Astrocyte (in vitro differentiated cells and primary cell): ENCODE measurements around the gene MCUR1. TPM values are rescaled to one million over a fixed set of nuclear protein-coding genes. Genes with fewer than 3 reads are reported as not detected.

Experiments
- DNase-seq: peaks from one replicate; pipeline ENCODE4 v3.0.0-alpha.2; 2010; ENCODE audit warnings: low read depth
- FAIRE-seq: peaks from 2 replicates; lab custom pipeline; 2011; peaks lifted over from hg19 to GRCh38; lab: Jason Lieb, UNC
- H2AFZ ChIP-seq: 2 replicates; pipeline ENCODE4 v1.6.0; 2012; ENCODE audit warnings: low read depth, low read length, inconsistent platforms
- H3K27ac ChIP-seq: 2 replicates; pipeline ENCODE4 v1.5.1; 2011; ENCODE audit warnings: low read depth, low read length, inconsistent platforms
- H3K27me3 ChIP-seq: 2 replicates; pipeline ENCODE4 v1.6.0; 2011; ENCODE audit warnings: low read length, inconsistent platforms; ENCODE audit not compliant: insufficient read depth
- H3K36me3 ChIP-seq: 2 replicates; pipeline ENCODE4 v1.5.1; 2011; ENCODE audit warnings: low read length, inconsistent platforms; ENCODE audit not compliant: insufficient read depth
- H3K4me1 ChIP-seq: 2 replicates; pipeline ENCODE4 v1.5.1; 2011; ENCODE audit warnings: low read length, inconsistent platforms; ENCODE audit not compliant: insufficient read depth
- H3K4me2 ChIP-seq: 2 replicates; pipeline ENCODE4 v1.6.0; 2012; ENCODE audit warnings: low read length, inconsistent platforms
- H3K4me3 ChIP-seq: 2 replicates; pipeline ENCODE4 v1.5.1; 2011; ENCODE audit warnings: low read depth, mild to moderate bottlenecking, low read length, inconsistent platforms; ENCODE audit not compliant: insufficient read depth
- H3K79me2 ChIP-seq: 2 replicates; pipeline ENCODE4 v1.6.0; 2012; ENCODE audit warnings: mild to moderate bottlenecking, low read length, inconsistent platforms; ENCODE audit not compliant: insufficient read depth
- H3K9ac ChIP-seq: 2 replicates; pipeline ENCODE4 v1.6.0; 2012; ENCODE audit warnings: mild to moderate bottlenecking, low read length, inconsistent platforms
- H3K9me3 ChIP-seq: 2 replicates; pipeline ENCODE4 v1.5.1; 2012; ENCODE audit warnings: low read depth, mild to moderate bottlenecking, low read length, inconsistent platforms; ENCODE audit not compliant: insufficient read depth
- H4K20me1 ChIP-seq: 2 replicates; pipeline ENCODE4 v1.6.0; 2012; ENCODE audit warnings: low read length, inconsistent platforms; ENCODE audit not compliant: insufficient read depth
- H3K27ac Mint-ChIP-seq: one replicate; pipeline ENCODE4 v1.8.0; 2021; ENCODE audit warnings: mild to moderate bottlenecking, mixed read lengths; ENCODE audit not compliant: unreplicated experiment
- H3K27me3 Mint-ChIP-seq: one replicate; pipeline ENCODE4 v1.8.0; 2021; ENCODE audit warnings: low read depth, mixed read lengths; ENCODE audit not compliant: unreplicated experiment
- H3K36me3 Mint-ChIP-seq: one replicate; pipeline ENCODE4 v1.8.0; 2021; ENCODE audit warnings: low read depth, mixed read lengths; ENCODE audit not compliant: unreplicated experiment
- H3K4me1 Mint-ChIP-seq: one replicate; pipeline ENCODE4 v1.8.0; 2021; ENCODE audit warnings: low read depth, mixed read lengths; ENCODE audit not compliant: unreplicated experiment
- H3K4me3 Mint-ChIP-seq: one replicate; pipeline ENCODE4 v1.8.0; 2021; ENCODE audit warnings: mild to moderate bottlenecking, moderate library complexity, mixed read lengths; ENCODE audit not compliant: unreplicated experiment
- H3K9me3 Mint-ChIP-seq: one replicate; pipeline ENCODE4 v1.8.0; 2021; ENCODE audit warnings: mild to moderate bottlenecking, mixed read lengths; ENCODE audit not compliant: unreplicated experiment
- CTCF ChIP-seq: IDR thresholded peaks from 2 replicates; pipeline ENCODE4 v1.5.1; 2011; ENCODE audit warnings: low read depth, mild to moderate bottlenecking, inconsistent platforms, low read length, moderate library complexity; ENCODE audit not compliant: insufficient read depth
- EZH2 ChIP-seq: IDR thresholded peaks from 2 replicates; pipeline ENCODE4 v1.6.1; 2012; ENCODE audit warnings: mild to moderate bottlenecking, low read length, inconsistent platforms; ENCODE audit not compliant: insufficient read depth
- total RNA-seq: library from RNA; stranded (reverse); gene quantifications from 2 replicates; pipeline ENCODE4 v1.2.1, GENCODE V29; 2021

The MCUR1 gene
- total RNA-seq, 1 donor from 2014 or later, result 21.5 TPM

GRCh38 chr6:13763740-13764381 lies 50.5 kb downstream of the MCUR1 start:
- Mint-ChIP-seq H3K9me3 (peaks cover 8% of the 10 kb centered on the region), H3K27ac (peak overlapping the region; percentile 68), H3K36me3 (no peaks in the 10 kb centered on the region), H3K27me3 (peaks cover 9% of the 10 kb centered on the region), H3K4me3 (no peak overlapping the region), H3K4me1 (peaks cover 32% of the 10 kb centered on the region)
- peaks cover 11% of the 10 kb centered on the region for H3K4me1 ChIP-seq
- H3K4me2 ChIP-seq, result no peak overlapping the region
- H3K27ac ChIP-seq, result no peak overlapping the region
- no peak overlapping the region for H3K4me3 ChIP-seq
- H3K79me2 ChIP-seq, result no peaks in the 10 kb centered on the region
- no peaks in the 10 kb centered on the region for H3K27me3 ChIP-seq
- H2AFZ ChIP-seq, result no peak overlapping the region
- TF ChIP-seq EZH2, result no peak
- DNase-seq (no peak), FAIRE-seq (no peak)
- H4K20me1 ChIP-seq, result no peaks in the 10 kb centered on the region
- no peaks in the 10 kb centered on the region for H3K36me3 ChIP-seq
- H3K9ac ChIP-seq, result no peak overlapping the region
- peaks cover 3% of the 10 kb centered on the region for H3K9me3 ChIP-seq

- peak overlapping the region; percentile 36 for H3K4me3 Mint-ChIP-seq
- Histone ChIP-seq H3K79me2 (no peaks in the 10 kb centered on the region), H3K9ac (peak overlapping the region; percentile 5), H3K4me2 (peak overlapping the region; percentile 47), H3K36me3 (no peaks in the 10 kb centered on the region), H3K27ac (no peak overlapping the region), H3K4me1 (peaks cover 11% of the 10 kb centered on the region), H3K27me3 (no peaks in the 10 kb centered on the region), H3K9me3 (peaks cover 3% of the 10 kb centered on the region), H4K20me1 (no peaks in the 10 kb centered on the region), H3K4me3 (no peak overlapping the region), H2AFZ (peak overlapping the region; percentile 8)
- H3K27ac Mint-ChIP-seq, result peak overlapping the region; percentile 96
- H3K4me1 Mint-ChIP-seq, result peaks cover 32% of the 10 kb centered on the region
- FAIRE-seq (peak; percentile 58), DNase-seq (peak; percentile 94)
- TF ChIP-seq CTCF (no peak), EZH2 (no peak)
- peaks cover 8% of the 10 kb centered on the region for H3K9me3 Mint-ChIP-seq
- H3K27me3 Mint-ChIP-seq, result peaks cover 11% of the 10 kb centered on the region
- no peaks in the 10 kb centered on the region for H3K36me3 Mint-ChIP-seq
These were observed 51.5 kb downstream of the MCUR1 start for GRCh38 chr6:13762611-13763441.

GRCh38 chr6:13761361-13762036 lies 52.9 kb downstream of the MCUR1 start:
- no peak for FAIRE-seq
- H3K27ac Mint-ChIP-seq, result peak overlapping the region; percentile 96
- Histone ChIP-seq H2AFZ (no peak overlapping the region), H3K27me3 (no peaks in the 10 kb centered on the region), H3K36me3 (no peaks in the 10 kb centered on the region), H3K27ac (no peak overlapping the region), H3K9me3 (peaks cover 3% of the 10 kb centered on the region), H3K4me2 (no peak overlapping the region), H3K4me3 (no peak overlapping the region), H3K4me1 (peaks cover 10% of the 10 kb centered on the region), H3K9ac (no peak overlapping the region), H4K20me1 (no peaks in the 10 kb centered on the region), H3K79me2 (no peaks in the 10 kb centered on the region)
- peaks cover 9% of the 10 kb centered on the region for H3K9me3 Mint-ChIP-seq
- peaks cover 11% of the 10 kb centered on the region for H3K27me3 Mint-ChIP-seq
- H3K4me3 Mint-ChIP-seq, result peak overlapping the region; percentile 48
- no peaks in the 10 kb centered on the region for H3K36me3 Mint-ChIP-seq
- peaks cover 24% of the 10 kb centered on the region for H3K4me1 Mint-ChIP-seq
- DNase-seq, result peak; percentile 25
- TF ChIP-seq EZH2 (no peak), CTCF (no peak)
